T-cell (primary cell): ENCODE results near the gene CCDC127. TPM values are rescaled to one million over a fixed set of nuclear protein-coding genes. Genes with fewer than 3 reads are reported as not detected.

ENCODE experiments used
- ATAC-seq, 4 experiments: fragments of 200-7000 bp in 3 of 4; fragments of 150-1000 bp in 1 of 4; cut with Tn5 transposase; replicated peaks in 1 of 4; 1 replicate in 3 of 4; 2 replicates in 1 of 4; pipeline ENCODE4 v1.10.0; 2021; ENCODE audit warnings: moderate library complexity in 3 of 4, mild to moderate bottlenecking in 2 of 4, moderate number of reproducible peaks in 1 of 4
- CTCF ChIA-PET, 2 donors: fragments of 300-600 bp; sonication (Branson Sonifier 250); formaldehyde crosslinking; loops; one replicate each; lab custom pipeline; 2022; ENCODE audit warnings: antibody characterized with exemption in 2 of 2; lab: Charles Lee
- POLR2A ChIA-PET, 2 donors: fragments of 300-600 bp; sonication (Branson Sonifier 250); formaldehyde crosslinking; loops; one replicate each; lab custom pipeline; 2022; ENCODE audit warnings: antibody characterized with exemption in 2 of 2; lab: Charles Lee
- DNase-seq, 35 experiments: peaks; one replicate each; pipeline versions ENCODE4 v3.0.0 to v3.0.0-alpha.2; 2013 to 2023
- H3K27ac ChIP-seq: one replicate; pipeline ENCODE4 v1.5.1; 2013; ENCODE audit warnings: low read length
- H3K27me3 ChIP-seq, 2 experiments: replicated peaks in 1 of 2; 1 replicate in 1 of 2; 2 replicates in 1 of 2; pipeline versions ENCODE4 v1.6.1 to v1.7.0; 2013; ENCODE audit warnings: low read length in 1 of 2, mixed read lengths in 1 of 2; ENCODE audit not compliant: control insufficient read depth in 2 of 2, insufficient read depth in 2 of 2; ENCODE audit errors: extremely low read depth in 1 of 2
- H3K36me3 ChIP-seq, 2 donors: 1 replicate in 1 of 2; 2 replicates in 1 of 2; pipeline versions ENCODE4 v1.6.1 to v1.7.0; 2013; ENCODE audit warnings: low read length in 1 of 2; ENCODE audit not compliant: control insufficient read depth in 2 of 2, insufficient read depth in 1 of 2; ENCODE audit errors: extremely low read depth in 1 of 2
- H3K4me1 ChIP-seq, 2 experiments: 1 replicate in 1 of 2; 2 replicates in 1 of 2; pipeline versions ENCODE4 v1.6.1 to v1.7.0; 2013; ENCODE audit warnings: low read length in 2 of 2, mixed read lengths in 1 of 2; ENCODE audit not compliant: insufficient read depth in 2 of 2, control insufficient read depth in 1 of 2; ENCODE audit errors: extremely low read depth in 1 of 2
- H3K4me3 ChIP-seq, 2 donors: 1 replicate in 1 of 2; 2 replicates in 1 of 2; pipeline versions ENCODE4 v1.5.1 to v1.7.0; 2013; ENCODE audit warnings: mild to moderate bottlenecking in 2 of 2, low read length in 1 of 2, moderate library complexity in 1 of 2; ENCODE audit not compliant: control insufficient read depth in 1 of 2; ENCODE audit errors: extremely low read depth in 1 of 2
- H3K9me3 ChIP-seq: 2 replicates; pipeline ENCODE4 v1.7.0; 2013
- H3K27ac Mint-ChIP-seq, 2 donors: one replicate each; pipeline ENCODE4 v1.8.0; 2020 to 2021; ENCODE audit warnings: mild to moderate bottlenecking in 2 of 2, mixed read lengths in 2 of 2
- H3K27me3 Mint-ChIP-seq, 2 donors: one replicate each; pipeline ENCODE4 v1.8.0; 2021 to 2022; ENCODE audit warnings: mixed read lengths in 2 of 2
- H3K36me3 Mint-ChIP-seq: one replicate; pipeline ENCODE4 v1.8.0; 2021; ENCODE audit warnings: mixed read lengths
- H3K4me1 Mint-ChIP-seq, 3 donors: one replicate each; pipeline ENCODE4 v1.8.0; 2020 to 2022; ENCODE audit warnings: mixed read lengths in 3 of 3, mild to moderate bottlenecking in 1 of 3
- H3K4me3 Mint-ChIP-seq, 3 donors: one replicate each; pipeline ENCODE4 v1.8.0; 2020 to 2022; ENCODE audit warnings: mild to moderate bottlenecking in 3 of 3, mixed read lengths in 3 of 3, moderate library complexity in 3 of 3
- H3K9me3 Mint-ChIP-seq, 3 donors: one replicate each; pipeline ENCODE4 v1.8.0; 2020 to 2022; ENCODE audit warnings: mixed read lengths in 3 of 3
- WGBS: methylation state at CpG from one replicate; pipeline ENCODE4 v1.1.5; 2013; ENCODE audit warnings: missing lambda C conversion rate; ENCODE audit not compliant: insufficient coverage; 5-methylcytosine and 5-hydroxymethylcytosine counted together
- total RNA-seq, 35 experiments: library from RNA in 6 of 35; stranded (reverse) in 6 of 35; fragments of 120-200 nt in 1 of 35; gene quantifications; one replicate each; pipeline versions ENCODE4 v1.2.1 to v1.2.4 and lab custom pipeline; 2013 to 2026

CCDC127 gene
- total RNA-seq, 5 donors from 2014 or later (not counting 1 experiment from before 2014, with no cell fraction given) = 2.5 to 9.8 (median 6.3) TPM

DNA sequence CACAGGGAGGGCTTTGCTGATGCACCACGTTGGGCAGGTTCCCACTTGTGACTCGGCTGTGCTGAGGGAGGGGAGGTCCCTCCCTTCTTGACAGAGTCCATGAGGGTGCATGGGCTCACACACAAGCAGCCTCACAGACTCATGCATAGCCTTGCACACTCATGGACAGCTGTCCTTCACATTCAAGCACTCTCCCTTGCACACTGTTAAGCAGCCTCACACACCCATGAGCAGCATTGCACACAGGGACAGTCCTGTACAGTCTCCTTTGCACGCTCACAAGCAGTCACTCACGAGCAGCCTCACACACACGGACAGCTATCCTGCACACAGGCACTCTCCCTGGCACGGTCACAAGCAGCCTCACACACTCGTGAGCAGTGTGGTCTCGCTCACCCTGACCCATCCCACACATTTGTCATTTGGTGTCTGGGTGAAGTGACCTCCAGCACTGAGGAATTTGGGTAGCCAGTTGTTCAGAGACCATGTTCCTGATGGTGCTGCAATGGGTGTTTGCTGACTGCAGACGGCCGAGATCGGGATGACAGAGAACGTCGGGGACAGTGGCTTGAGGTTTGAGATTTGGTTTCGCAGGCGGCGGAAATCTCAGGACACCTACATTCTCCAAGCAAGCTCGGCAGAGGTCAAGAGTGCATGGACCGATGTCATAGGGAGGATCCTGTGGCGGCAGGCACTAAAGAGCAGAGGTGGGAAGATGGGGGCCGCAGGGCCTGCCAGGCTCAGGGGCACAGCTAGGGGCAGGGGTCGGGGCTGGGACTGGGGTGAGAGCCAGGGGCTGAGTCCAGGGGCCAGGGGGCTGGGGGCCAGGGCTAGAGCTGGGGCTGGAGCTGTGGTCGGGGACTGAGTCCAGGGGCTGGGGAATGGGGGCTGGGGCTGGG is 44.3 kb downstream of the CCDC127 start:
- no peak for ATAC-seq
- H3K4me3 Mint-ChIP-seq = no peak overlapping the region
- Histone ChIP-seq H3K27ac (no peak overlapping the region), H3K36me3 (no peaks in the 10 kb centered on the region), H3K4me3 (no peak overlapping the region), H3K27me3 (peaks cover 0 to 31% of the 10 kb centered on the region in 2 experiments), H3K9me3 (no peaks in the 10 kb centered on the region), H3K4me1 (no peaks in the 10 kb centered on the region)
- H3K27ac Mint-ChIP-seq = no peak overlapping the region
- no peaks in the 10 kb centered on the region for H3K4me1 Mint-ChIP-seq
- DNase-seq = no peak
- CTCF ChIA-PET = no interaction called here
- no peaks in the 10 kb centered on the region for H3K36me3 Mint-ChIP-seq
- 85% methylated on average over 15 of the region's 22 CpGs for WGBS
- no peaks in the 10 kb centered on the region for H3K9me3 Mint-ChIP-seq
- H3K27me3 Mint-ChIP-seq = peaks cover 4 to 15% of the 10 kb centered on the region in 2 donors
- POLR2A ChIA-PET = no interaction called here

DNA sequence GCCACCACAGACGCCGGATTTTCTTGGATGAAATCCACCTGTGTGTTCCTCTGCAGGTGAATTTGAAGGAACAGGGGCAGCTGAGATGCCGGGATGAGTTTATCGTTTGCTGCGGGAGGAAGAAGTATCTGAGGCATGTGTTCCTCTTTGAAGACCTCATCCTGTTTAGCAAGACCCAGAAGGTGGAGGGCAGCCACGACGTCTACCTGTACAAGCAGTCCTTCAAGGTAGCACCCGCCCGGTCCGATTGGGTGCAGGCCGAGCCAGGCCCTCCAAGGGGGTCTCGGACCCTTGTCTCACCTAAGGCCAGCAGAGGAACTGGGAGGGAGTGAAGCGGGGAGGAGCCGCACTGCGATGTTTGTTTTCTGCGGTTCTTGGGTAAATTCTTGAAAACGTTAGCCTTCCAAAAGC is 45.1 kb downstream of the CCDC127 start:
- DNase-seq (no peak), ATAC-seq (no peak)
- 67% methylated on average over 13 of the region's 17 CpGs for WGBS
- Mint-ChIP-seq H3K27ac (no peak overlapping the region), H3K4me1 (no peaks in the 10 kb centered on the region), H3K36me3 (no peaks in the 10 kb centered on the region), H3K9me3 (no peaks in the 10 kb centered on the region), H3K27me3 (peaks cover 4 to 15% of the 10 kb centered on the region in 2 donors), H3K4me3 (no peak overlapping the region)
- Histone ChIP-seq H3K4me1 (no peaks in the 10 kb centered on the region), H3K36me3 (no peaks in the 10 kb centered on the region), H3K27me3 (peaks cover 0 to 31% of the 10 kb centered on the region in 2 experiments), H3K9me3 (no peaks in the 10 kb centered on the region), H3K27ac (no peak overlapping the region), H3K4me3 (no peak overlapping the region)
- CTCF ChIA-PET = no interaction called here
- POLR2A ChIA-PET = no interaction called here

DNA sequence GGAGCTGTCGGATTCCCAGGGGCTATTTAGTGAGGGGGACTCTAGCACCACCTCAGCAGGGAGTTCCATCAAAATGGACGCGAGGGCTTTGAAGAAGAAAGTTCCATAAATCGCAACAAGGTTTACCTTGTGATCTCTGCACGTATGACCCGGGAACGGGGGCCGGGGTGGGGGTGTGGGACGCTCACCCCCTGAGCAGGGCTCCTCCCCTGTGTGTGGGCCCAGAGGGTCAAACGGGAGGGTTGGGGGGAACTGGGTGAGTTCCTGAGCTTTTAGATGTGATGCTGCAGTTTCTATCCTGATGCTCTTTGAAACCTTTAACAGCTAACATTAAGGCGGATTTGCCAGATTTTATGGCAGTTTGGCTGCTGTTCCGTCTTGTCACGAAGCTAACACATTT is 45.5 kb downstream of the CCDC127 start:
- no peak for DNase-seq
- H3K9me3 ChIP-seq = no peaks in the 10 kb centered on the region
- no peaks in the 10 kb centered on the region for H3K9me3 Mint-ChIP-seq
- peaks cover 0 to 31% of the 10 kb centered on the region in 2 experiments for H3K27me3 ChIP-seq
- CTCF ChIA-PET = no interaction called here
- no peaks in the 10 kb centered on the region for H3K4me1 ChIP-seq
- no peak overlapping the region for H3K4me3 ChIP-seq
- no peaks in the 10 kb centered on the region for H3K36me3 Mint-ChIP-seq
- H3K27ac ChIP-seq = no peak overlapping the region
- H3K4me3 Mint-ChIP-seq = no peak overlapping the region
- no peaks in the 10 kb centered on the region for H3K36me3 ChIP-seq
- H3K27me3 Mint-ChIP-seq = peaks cover 4 to 15% of the 10 kb centered on the region in 2 donors
- 93% methylated on average over 11 of the region's 13 CpGs for WGBS
- no peaks in the 10 kb centered on the region for H3K4me1 Mint-ChIP-seq
- no peak overlapping the region for H3K27ac Mint-ChIP-seq
- POLR2A ChIA-PET = no interaction called here
- ATAC-seq = no peak

DNA sequence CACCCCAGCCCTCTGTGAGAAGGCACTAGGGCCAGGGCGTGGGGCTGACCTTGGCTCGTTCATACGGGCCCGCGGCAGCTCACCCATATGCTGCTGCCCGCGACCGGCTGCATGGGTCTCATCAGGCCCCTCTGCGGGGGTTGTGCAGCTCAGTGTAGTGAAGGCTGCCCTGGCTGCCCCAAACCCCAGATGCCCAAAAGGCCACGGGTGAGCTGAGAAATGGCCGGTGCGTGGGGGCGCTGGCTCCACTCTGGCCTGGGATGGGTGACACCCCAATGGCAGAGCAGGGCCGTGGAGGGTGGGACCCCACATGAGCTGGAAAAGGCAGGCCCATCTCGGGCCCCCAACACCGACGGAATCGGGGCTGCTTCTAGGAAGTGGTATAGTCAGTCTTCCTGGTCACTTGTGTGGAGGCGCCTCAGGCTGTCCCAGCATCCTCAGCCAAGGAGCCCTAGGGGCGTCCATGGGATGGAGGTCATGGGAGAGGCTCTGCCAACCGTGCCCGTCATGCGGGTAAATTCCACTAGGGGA is 46.1 kb downstream of the CCDC127 start:
- Histone ChIP-seq H3K9me3 (no peaks in the 10 kb centered on the region), H3K27me3 (peaks cover 0 to 31% of the 10 kb centered on the region in 2 experiments), H3K27ac (no peak overlapping the region), H3K36me3 (no peaks in the 10 kb centered on the region), H3K4me3 (no peak overlapping the region), H3K4me1 (no peaks in the 10 kb centered on the region)
- H3K27ac Mint-ChIP-seq = no peak overlapping the region
- H3K4me1 Mint-ChIP-seq = no peaks in the 10 kb centered on the region
- ChIA-PET POLR2A (no interaction called here), CTCF (no interaction called here)
- DNase-seq (no peak), ATAC-seq (no peak)
- H3K27me3 Mint-ChIP-seq = peaks cover 4 to 15% of the 10 kb centered on the region in 2 donors
- no peaks in the 10 kb centered on the region for H3K36me3 Mint-ChIP-seq
- no peak overlapping the region for H3K4me3 Mint-ChIP-seq
- 90% methylated on average over 20 of the region's 23 CpGs for WGBS
- H3K9me3 Mint-ChIP-seq = no peaks in the 10 kb centered on the region

- CTCF ChIA-PET = no interaction called here
Observed at GRCh38 chr5:170971-171800, 46.8 kb downstream of the CCDC127 start.

DNA sequence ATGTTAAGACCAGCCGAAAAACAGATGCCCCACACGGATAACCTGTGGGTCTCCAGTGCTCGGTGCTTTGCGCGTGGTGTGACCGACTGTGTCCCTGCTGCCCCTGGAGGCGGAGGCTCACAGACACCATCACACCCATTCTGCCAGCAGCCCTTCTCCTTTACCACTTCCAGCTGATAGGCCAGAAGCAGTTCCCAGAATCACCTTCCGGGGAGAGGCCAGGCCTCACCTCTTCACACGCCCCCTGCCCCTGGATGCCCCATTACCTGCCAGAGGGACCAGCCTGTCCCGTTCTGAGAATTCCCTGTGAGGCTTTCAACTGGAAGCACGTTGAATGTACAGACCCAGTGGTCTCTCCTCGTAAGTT is 48.2 kb downstream of the CCDC127 start:
- no peak overlapping the region for H3K27ac ChIP-seq
- H3K9me3 Mint-ChIP-seq = no peaks in the 10 kb centered on the region
- H3K27ac Mint-ChIP-seq = no peak overlapping the region
- POLR2A ChIA-PET = no interaction called here
- H3K36me3 ChIP-seq = no peaks in the 10 kb centered on the region
- 91% methylated on average over 6 of the region's 12 CpGs for WGBS
- no peaks in the 10 kb centered on the region for H3K36me3 Mint-ChIP-seq
- DNase-seq = no peak
- no peak overlapping the region for H3K4me3 Mint-ChIP-seq
- H3K4me1 Mint-ChIP-seq = no peaks in the 10 kb centered on the region
- CTCF ChIA-PET = no interaction called here
- no peak overlapping the region for H3K4me3 ChIP-seq
- no peaks in the 10 kb centered on the region for H3K9me3 ChIP-seq
- no peak for ATAC-seq
- peaks cover 4 to 15% of the 10 kb centered on the region in 2 donors for H3K27me3 Mint-ChIP-seq
- no peaks in the 10 kb centered on the region for H3K4me1 ChIP-seq
- peaks cover 0 to 26% of the 10 kb centered on the region in 2 experiments for H3K27me3 ChIP-seq

More at GRCh38 chr5:170971-171800, 46.8 kb downstream of the CCDC127 start:
- Mint-ChIP-seq H3K27ac (no peak overlapping the region), H3K27me3 (peaks cover 4 to 15% of the 10 kb centered on the region in 2 donors), H3K9me3 (no peaks in the 10 kb centered on the region), H3K4me1 (no peaks in the 10 kb centered on the region), H3K36me3 (no peaks in the 10 kb centered on the region), H3K4me3 (no peak overlapping the region)
- no peak overlapping the region for H3K27ac ChIP-seq
- H3K4me1 ChIP-seq = no peaks in the 10 kb centered on the region
- H3K9me3 ChIP-seq = no peaks in the 10 kb centered on the region
- 83% methylated on average over 37 of the region's 37 CpGs for WGBS
- no peak for DNase-seq
- H3K36me3 ChIP-seq = no peaks in the 10 kb centered on the region
- H3K27me3 ChIP-seq = peaks cover 0 to 31% of the 10 kb centered on the region in 2 experiments
- H3K4me3 ChIP-seq = no peak overlapping the region
- ATAC-seq = no peak
- POLR2A ChIA-PET = no interaction called here
